PC-3 (cell line): ENCODE results near the gene MPO. TPM values are rescaled to one million over a fixed set of nuclear protein-coding genes. Genes with fewer than 3 reads are reported as not detected.

Experiments used
- ATAC-seq: fragments of 200-7000 bp; cut with Tn5 transposase; 2 replicates; pipeline ENCODE4 v1.9.1; 2020; ENCODE audit warnings: mild to moderate bottlenecking, moderate library complexity
- BruUV-seq: library from RNA; stranded (reverse); fragments of 400-500 nt; replicated peaks from 2 replicates; lab custom pipeline; 2021; lab: Mats Ljungman, UMichigan
- CTCF ChIA-PET: fragments of 300-600 bp; sonication (Branson Sonifier 250); formaldehyde crosslinking; loops from one replicate; lab custom pipeline; 2022; ENCODE audit warnings: antibody characterized with exemption; lab: Charles Lee
- POLR2A ChIA-PET: fragments of 300-600 bp; sonication (Branson Sonifier 250); formaldehyde crosslinking; loops from one replicate; lab custom pipeline; 2022; ENCODE audit warnings: antibody characterized with exemption; ENCODE audit not compliant: unreplicated experiment; lab: Charles Lee
- DNase-seq: peaks from one replicate; pipeline ENCODE4 v3.0.0-alpha.2; 2015
- H2AFZ ChIP-seq: fragments of 300-600 bp; sonication (generic); 2 replicates; pipeline ENCODE4 v1.6.0; 2016; ENCODE audit warnings: antibody characterized with exemption, low read length
- H3F3A ChIP-seq: fragments of 300-600 bp; sonication (generic); one replicate; pipeline ENCODE4 v1.6.0; 2017; ENCODE audit warnings: antibody characterized with exemption, low read length, control low read depth, mild to moderate bottlenecking; ENCODE audit not compliant: unreplicated experiment
- H3K27ac ChIP-seq: fragments of 300-600 bp; sonication (generic); 2 replicates; pipeline ENCODE4 v1.5.1; 2016; ENCODE audit warnings: mild to moderate bottlenecking, low read length
- H3K27me3 ChIP-seq: fragments of 300-600 bp; sonication (generic); 2 replicates; pipeline ENCODE4 v1.6.1; 2016; ENCODE audit warnings: low read length, mixed read lengths
- H3K36me3 ChIP-seq: fragments of 300-600 bp; sonication (generic); 2 replicates; pipeline ENCODE4 v1.6.1; 2016; ENCODE audit warnings: low read depth, mixed run types, low read length, mixed read lengths
- H3K4me1 ChIP-seq: fragments of 300-600 bp; sonication (generic); 2 replicates; pipeline ENCODE4 v1.5.1; 2016; ENCODE audit warnings: low read length; ENCODE audit not compliant: insufficient read depth
- H3K4me2 ChIP-seq: fragments of 300-600 bp; sonication (generic); 2 replicates; pipeline ENCODE4 v1.6.0; 2016; ENCODE audit warnings: low read length
- H3K4me3 ChIP-seq: fragments of 300-600 bp; sonication (generic); 2 replicates; pipeline ENCODE4 v1.5.1; 2016; ENCODE audit warnings: mild to moderate bottlenecking, low read length, mixed read lengths
- H3K79me2 ChIP-seq: fragments of 300-600 bp; sonication (generic); 2 replicates; pipeline ENCODE4 v1.6.1; 2017; ENCODE audit warnings: low read length, mixed read lengths
- H3K9ac ChIP-seq: fragments of 300-600 bp; sonication (generic); 2 replicates; pipeline ENCODE4 v1.6.0; 2016; ENCODE audit warnings: mild to moderate bottlenecking, low read length
- H3K9me2 ChIP-seq: fragments of 300-600 bp; sonication (generic); replicated peaks from 2 replicates; pipeline ENCODE4 v1.6.1; 2016; ENCODE audit warnings: mixed run types, low read length, mixed read lengths
- H3K9me3 ChIP-seq: fragments of 300-600 bp; sonication (generic); 2 replicates; pipeline ENCODE4 v1.6.1; 2016; ENCODE audit warnings: low read length, mixed read lengths
- H4K20me1 ChIP-seq: fragments of 300-600 bp; sonication (generic); 2 replicates; pipeline ENCODE4 v1.6.1; 2016; ENCODE audit warnings: low read length, mixed read lengths
- EZH2 ChIP-seq: fragments of 300-600 bp; sonication (generic); IDR thresholded peaks from one replicate; pipeline ENCODE4 v1.6.1; 2017; ENCODE audit warnings: antibody characterized with exemption, mild to moderate bottlenecking, low read length; ENCODE audit not compliant: unreplicated experiment
- EZH2phosphoT487 ChIP-seq: fragments of 300-600 bp; sonication (generic); IDR thresholded peaks from 2 replicates; pipeline ENCODE4 v1.6.1; 2018; ENCODE audit warnings: mild to moderate bottlenecking, antibody characterized with exemption, low read length, borderline replicate concordance
- intact Hi-C: fragments of 100-400 bp; cut with micrococcal nuclease; formaldehyde crosslinking; loops from 2 replicates; pipeline ENCODE4 v1.9.0; 2023
- total RNA-seq: library from RNA; depleted of rRNA; stranded (reverse); fragments of >200 nt; gene quantifications from 2 replicates; pipeline ENCODE4 v1.2.3, GENCODE V29; 2014
- TF ChIP-seq, protein P1 (sequence below): fragments of 300-600 bp; sonication (generic); conservative IDR thresholded peaks from 2 replicates; pipeline ENCODE4 v1.5.1; 2017; ENCODE audit warnings: antibody characterized with exemption, low read depth, mild to moderate bottlenecking, low read length

The MPO gene
- total RNA-seq, 1 experiment from 2014 or later, result not detected

DNA sequence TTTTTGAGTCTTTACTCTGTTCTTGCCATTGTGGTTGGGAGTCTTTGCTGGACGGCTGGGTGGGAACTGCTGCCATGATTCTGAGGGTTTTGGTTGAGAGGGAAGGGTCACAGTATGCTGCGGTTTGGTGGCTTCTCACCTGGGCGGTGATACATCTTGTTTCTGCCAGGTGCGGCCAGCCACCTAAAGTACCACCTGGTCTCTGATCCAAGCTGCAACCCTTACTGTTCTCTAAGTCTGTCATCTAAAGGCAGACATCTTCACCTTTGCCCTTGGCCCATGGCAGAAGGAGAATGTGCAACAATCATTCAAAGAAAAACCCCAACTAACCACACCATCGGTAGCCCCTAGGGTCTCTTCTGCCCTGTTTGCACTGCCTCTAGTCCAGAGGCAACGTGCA, 19.6 kb upstream of the MPO start:
- no peaks in the 10 kb centered on the region for H3K9me2 ChIP-seq
- H3K79me2 ChIP-seq, result no peaks in the 10 kb centered on the region
- TF ChIP-seq, protein P1, sequence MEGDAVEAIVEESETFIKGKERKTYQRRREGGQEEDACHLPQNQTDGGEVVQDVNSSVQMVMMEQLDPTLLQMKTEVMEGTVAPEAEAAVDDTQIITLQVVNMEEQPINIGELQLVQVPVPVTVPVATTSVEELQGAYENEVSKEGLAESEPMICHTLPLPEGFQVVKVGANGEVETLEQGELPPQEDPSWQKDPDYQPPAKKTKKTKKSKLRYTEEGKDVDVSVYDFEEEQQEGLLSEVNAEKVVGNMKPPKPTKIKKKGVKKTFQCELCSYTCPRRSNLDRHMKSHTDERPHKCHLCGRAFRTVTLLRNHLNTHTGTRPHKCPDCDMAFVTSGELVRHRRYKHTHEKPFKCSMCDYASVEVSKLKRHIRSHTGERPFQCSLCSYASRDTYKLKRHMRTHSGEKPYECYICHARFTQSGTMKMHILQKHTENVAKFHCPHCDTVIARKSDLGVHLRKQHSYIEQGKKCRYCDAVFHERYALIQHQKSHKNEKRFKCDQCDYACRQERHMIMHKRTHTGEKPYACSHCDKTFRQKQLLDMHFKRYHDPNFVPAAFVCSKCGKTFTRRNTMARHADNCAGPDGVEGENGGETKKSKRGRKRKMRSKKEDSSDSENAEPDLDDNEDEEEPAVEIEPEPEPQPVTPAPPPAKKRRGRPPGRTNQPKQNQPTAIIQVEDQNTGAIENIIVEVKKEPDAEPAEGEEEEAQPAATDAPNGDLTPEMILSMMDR, result no peak
- TF ChIP-seq EZH2phosphoT487 (no peak), EZH2 (no peak)
- BruUV-seq, result no TSS peak
- H3K4me1 ChIP-seq, result no peaks in the 10 kb centered on the region
- no peak overlapping the region for H3K9ac ChIP-seq
- peaks cover 18% of the 10 kb centered on the region for H3K27me3 ChIP-seq
- intact Hi-C loops, result no loop called here
- ChIA-PET CTCF (no interaction called here), POLR2A (no interaction called here)
- no peaks in the 10 kb centered on the region for H4K20me1 ChIP-seq
- no peak for DNase-seq
- no peak overlapping the region for H3K4me3 ChIP-seq
- no peak overlapping the region for H2AFZ ChIP-seq
- ATAC-seq, result no peak
- H3K4me2 ChIP-seq, result no peak overlapping the region
- no peaks in the 10 kb centered on the region for H3K9me3 ChIP-seq
- no peaks in the 10 kb centered on the region for H3K36me3 ChIP-seq
- H3F3A ChIP-seq, result no peaks in the 10 kb centered on the region
- no peak overlapping the region for H3K27ac ChIP-seq

DNA sequence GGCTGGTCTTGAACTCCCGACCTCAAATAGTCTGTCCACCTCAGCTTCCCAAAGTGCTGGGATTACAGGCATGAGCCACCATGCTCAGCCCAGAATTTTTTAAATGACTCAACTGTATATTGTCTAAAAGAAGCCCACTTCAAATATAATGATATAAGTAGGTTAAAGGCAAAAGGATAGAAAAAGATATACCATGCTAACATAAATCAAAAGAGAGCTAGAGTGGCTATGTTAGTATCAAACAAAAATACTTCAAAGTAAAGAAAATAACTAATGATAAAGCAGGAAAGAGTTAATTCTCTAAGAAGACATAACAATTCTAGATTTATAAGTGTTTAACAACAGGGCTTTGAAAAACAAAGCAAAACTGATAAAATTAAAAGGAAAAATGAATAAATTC, 13.3 kb upstream of the MPO start:
- H4K20me1 ChIP-seq, result no peaks in the 10 kb centered on the region
- ChIA-PET CTCF (no interaction called here), POLR2A (no interaction called here)
- no peak for TF ChIP-seq EZH2phosphoT487
- no peak for TF ChIP-seq EZH2
- TF ChIP-seq, protein P1, result no peak
- H3K36me3 ChIP-seq, result no peaks in the 10 kb centered on the region
- no peak overlapping the region for H3K4me3 ChIP-seq
- H3K4me2 ChIP-seq, result no peak overlapping the region
- H3K9me2 ChIP-seq, result no peaks in the 10 kb centered on the region
- H3K27me3 ChIP-seq, result peaks cover 43% of the 10 kb centered on the region
- peaks cover 7% of the 10 kb centered on the region for H3K4me1 ChIP-seq
- intact Hi-C loops, result loop anchor here (10.0 kb wide), 1 partner anchor 169 kb away; no protein-coding TSS in a partner anchor
- H3K79me2 ChIP-seq, result no peaks in the 10 kb centered on the region
- no peaks in the 10 kb centered on the region for H3K9me3 ChIP-seq
- no TSS peak for BruUV-seq
- ATAC-seq (no peak), DNase-seq (no peak)
- H3F3A ChIP-seq, result no peaks in the 10 kb centered on the region
- no peak overlapping the region for H2AFZ ChIP-seq
- no peak overlapping the region for H3K27ac ChIP-seq
- no peak overlapping the region for H3K9ac ChIP-seq

DNA sequence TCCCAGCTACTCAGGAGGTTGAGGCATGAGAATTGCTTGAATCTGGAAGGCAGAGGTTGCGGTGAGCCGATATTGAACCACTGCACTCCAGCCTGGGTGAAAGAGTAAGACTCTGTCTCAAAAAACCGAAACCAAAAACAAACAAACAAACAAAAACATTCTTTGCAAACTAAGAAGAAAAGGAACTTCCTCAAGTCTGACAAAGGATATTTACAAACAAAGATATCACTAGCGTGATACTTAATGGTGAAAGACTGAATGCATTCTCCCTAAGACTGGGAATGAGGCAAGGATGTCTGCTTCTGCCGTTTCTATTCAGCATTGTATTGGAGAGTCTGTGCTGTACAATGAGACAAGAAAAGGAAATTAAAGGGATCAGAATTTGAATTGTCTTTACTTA, 10.5 kb upstream of the MPO start:
- Histone ChIP-seq H3K4me2 (no peak overlapping the region), H4K20me1 (no peaks in the 10 kb centered on the region), H3K4me1 (peaks cover 7% of the 10 kb centered on the region), H3F3A (no peaks in the 10 kb centered on the region), H3K9me3 (no peaks in the 10 kb centered on the region), H2AFZ (no peak overlapping the region), H3K27me3 (peaks cover 54% of the 10 kb centered on the region), H3K9ac (no peak overlapping the region), H3K9me2 (no peaks in the 10 kb centered on the region), H3K79me2 (no peaks in the 10 kb centered on the region), H3K4me3 (no peak overlapping the region), H3K27ac (no peak overlapping the region), H3K36me3 (no peaks in the 10 kb centered on the region)
- no TSS peak for BruUV-seq
- DNase-seq, result no peak
- CTCF ChIA-PET, result no interaction called here
- POLR2A ChIA-PET, result no interaction called here
- TF ChIP-seq EZH2 (no peak), EZH2phosphoT487 (no peak)
- TF ChIP-seq, protein P1, result no peak
- ATAC-seq, result no peak
- intact Hi-C loops, result loop anchor here (10.0 kb wide), 1 partner anchor 166 kb away; no protein-coding TSS in a partner anchor
